G401.6 (cell line): ENCODE results near the gene FANCF.
A peak's percentile ranks its signal among the peaks of the same experiment; 100 is the strongest.
"Not testable (repeated sequence)": the region's sequence is repeated elsewhere in the genome, so short reads cannot be mapped to it uniquely, and the experiment has no call there.

Experiments
- FAIRE-seq: peaks from 2 replicates; lab custom pipeline; 2012; peaks lifted over from hg19 to GRCh38; lab: Jason Lieb, UNC

FANCF gene, protein sequence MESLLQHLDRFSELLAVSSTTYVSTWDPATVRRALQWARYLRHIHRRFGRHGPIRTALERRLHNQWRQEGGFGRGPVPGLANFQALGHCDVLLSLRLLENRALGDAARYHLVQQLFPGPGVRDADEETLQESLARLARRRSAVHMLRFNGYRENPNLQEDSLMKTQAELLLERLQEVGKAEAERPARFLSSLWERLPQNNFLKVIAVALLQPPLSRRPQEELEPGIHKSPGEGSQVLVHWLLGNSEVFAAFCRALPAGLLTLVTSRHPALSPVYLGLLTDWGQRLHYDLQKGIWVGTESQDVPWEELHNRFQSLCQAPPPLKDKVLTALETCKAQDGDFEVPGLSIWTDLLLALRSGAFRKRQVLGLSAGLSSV

DNA sequence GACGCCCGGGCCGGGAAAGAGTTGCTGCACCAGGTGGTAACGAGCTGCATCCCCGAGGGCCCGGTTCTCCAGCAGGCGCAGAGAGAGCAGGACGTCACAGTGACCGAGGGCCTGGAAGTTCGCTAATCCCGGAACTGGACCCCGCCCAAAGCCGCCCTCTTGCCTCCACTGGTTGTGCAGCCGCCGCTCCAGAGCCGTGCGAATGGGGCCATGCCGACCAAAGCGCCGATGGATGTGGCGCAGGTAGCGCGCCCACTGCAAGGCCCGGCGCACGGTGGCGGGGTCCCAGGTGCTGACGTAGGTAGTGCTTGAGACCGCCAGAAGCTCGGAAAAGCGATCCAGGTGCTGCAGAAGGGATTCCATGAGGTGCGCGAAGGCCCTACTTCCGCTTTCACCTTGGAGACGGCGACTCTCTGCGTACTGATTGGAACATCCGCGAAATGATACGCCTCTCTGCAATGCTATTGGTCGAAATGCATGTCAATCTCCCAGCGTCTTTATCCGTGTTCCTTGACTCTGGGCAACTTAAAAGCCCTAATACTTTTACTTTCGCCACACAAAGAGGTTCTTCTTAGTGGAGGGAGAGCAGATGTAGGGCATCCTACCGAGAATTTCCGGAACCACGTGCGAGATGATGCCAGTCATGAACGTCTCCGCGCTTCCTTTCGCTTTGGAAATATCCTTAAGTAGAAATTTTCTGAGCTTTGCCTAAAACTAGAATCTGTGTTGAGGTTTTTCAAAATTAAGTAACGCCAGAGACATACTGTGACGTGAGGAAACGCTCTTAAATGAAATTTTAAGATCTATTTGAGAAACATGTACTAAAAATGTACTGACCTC, at the start of gene FANCF:
Gene FANCF (minus strand): TSS at position 376 of the 840 bp plus-strand sequence. CDS start 13 bp downstream, at position 363.
- peak; percentile 86 for FAIRE-seq

DNA sequence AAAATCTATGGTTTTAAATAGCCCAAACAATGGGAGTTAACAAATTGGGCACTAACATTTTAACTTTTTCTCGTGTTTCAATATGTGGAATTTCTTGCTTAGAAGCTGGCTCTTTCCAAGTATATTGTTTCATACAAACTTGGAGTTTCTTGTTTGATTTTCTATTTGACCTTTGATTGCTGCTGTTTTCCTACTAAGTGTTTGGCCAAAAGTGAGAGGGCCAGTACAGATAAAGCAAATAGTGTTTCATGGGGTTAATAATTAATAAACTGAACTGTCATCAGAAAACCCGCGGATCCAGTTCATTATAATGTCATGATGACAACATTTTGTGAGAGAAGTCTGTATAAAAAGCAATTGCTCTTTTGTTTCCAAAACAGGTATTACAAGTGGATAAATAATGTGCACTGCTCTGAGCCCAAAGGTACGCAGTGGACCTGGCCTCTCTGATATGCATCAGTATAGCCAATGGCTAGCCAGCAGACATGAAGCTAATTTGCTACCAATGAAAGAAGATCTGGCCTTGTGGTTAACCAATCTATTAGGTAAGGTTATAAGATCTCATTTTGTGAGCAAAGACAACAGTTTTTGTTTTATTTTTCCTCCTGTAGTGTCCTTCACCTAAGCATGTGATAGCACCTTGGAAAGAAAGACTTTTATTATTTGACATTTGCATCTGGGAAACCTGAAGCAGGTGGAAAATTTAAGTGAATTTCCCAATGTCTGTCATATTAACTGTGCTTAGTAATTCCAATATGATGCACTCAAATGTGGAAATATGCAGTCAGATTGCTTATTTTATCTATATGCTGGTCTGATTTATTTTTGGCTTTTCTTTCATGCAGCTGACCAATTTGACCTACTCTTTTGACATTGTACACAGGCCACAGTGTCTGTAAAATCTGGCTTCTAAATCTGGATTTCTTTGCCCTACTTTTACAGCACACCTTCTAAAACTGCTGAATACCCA, 49.1 kb upstream of the FANCF start:
- FAIRE-seq = no peak

DNA sequence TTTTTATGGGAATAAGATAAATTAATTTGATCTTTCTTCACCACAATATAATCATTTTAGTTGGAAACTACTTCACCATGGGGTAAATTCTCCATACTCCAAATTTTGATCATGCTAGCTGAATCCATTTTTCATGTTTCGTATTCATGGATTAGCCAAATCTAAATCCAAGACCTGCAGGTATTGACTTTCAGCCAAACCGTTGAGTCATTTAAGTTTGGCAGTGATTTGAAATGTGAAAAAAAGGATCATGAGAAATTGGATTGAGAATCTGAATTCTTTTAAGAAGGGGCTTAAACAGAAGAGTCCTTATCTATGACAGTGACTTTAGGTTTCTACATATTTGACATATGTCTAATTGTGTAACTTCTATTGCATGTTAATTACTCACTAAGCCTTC, 46.1 kb upstream of the FANCF start:
- no peak for FAIRE-seq

DNA sequence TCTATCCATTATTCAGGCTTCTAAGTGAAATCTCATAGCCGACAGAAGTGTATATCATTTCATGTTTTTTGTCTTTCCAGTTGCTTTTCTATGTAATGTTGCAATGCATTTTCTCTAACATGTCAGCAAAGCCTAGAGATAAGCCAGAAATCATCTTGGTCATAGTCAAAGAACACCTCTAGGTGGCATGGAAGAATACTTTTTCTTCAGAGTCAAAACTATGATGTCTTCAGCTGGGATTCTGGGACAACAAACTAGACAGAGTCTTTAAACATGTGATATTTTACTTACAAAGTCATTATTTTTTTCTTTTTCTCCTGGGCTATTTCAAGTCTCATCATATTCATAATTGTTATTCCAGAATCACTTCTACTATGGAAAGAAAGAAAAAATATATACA, 45.2 kb upstream of the FANCF start:
- no peak for FAIRE-seq

DNA sequence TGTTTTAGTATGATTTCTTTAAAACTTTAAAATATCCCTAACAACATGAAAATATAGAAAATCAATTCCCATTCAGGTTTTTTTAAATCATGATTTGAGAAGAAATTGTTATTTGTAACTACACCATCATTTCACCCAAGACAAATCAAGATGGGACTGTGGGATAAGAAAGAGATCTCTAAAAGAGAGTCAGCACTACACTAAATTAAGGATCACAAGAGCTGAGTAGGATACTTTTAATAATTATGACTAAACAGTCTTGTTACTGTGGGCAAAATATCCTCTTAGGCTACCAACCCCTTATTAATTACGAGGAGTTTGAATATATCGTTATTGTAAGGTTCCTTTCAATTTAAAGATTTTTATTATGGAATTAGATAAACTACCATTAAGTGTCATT, 43.7 kb upstream of the FANCF start:
- no peak for FAIRE-seq

DNA sequence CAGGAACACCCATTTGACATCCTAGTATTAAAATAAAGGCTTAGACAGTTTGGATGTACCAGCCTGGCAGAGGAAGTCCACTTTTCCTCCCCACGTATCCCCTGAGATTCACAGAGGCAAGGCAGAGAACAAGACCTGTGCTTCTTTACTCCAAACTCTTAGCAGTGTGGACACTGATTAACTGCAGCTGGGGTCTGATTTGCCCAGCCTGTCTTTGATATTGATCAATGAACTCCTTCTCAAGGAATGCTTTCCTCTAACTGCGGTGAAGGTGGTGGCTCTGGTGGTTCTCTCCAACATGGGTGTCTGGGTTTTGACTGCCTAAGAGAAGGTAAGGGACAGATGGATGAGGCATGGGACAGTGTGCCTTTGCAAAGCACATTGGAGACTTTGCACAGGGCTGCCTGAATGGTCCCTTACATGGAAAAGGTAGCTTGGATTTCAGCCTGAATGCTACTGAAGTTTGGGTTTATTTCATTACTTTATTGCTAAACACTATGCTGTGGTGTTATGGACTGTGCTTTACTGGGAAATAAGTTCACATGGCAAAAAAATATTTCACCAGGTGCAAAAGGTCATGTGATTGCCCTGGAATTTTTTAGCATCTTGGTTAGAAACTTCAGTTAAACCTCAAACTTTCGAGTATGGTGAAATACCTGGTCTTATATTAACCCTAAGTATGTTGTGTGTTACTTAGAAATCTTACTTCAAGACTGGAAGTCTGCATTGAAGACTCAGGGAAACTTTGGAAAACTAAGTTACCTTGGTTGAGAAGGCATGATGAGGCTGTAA, 42.6 kb upstream of the FANCF start:
- FAIRE-seq = no peak

DNA sequence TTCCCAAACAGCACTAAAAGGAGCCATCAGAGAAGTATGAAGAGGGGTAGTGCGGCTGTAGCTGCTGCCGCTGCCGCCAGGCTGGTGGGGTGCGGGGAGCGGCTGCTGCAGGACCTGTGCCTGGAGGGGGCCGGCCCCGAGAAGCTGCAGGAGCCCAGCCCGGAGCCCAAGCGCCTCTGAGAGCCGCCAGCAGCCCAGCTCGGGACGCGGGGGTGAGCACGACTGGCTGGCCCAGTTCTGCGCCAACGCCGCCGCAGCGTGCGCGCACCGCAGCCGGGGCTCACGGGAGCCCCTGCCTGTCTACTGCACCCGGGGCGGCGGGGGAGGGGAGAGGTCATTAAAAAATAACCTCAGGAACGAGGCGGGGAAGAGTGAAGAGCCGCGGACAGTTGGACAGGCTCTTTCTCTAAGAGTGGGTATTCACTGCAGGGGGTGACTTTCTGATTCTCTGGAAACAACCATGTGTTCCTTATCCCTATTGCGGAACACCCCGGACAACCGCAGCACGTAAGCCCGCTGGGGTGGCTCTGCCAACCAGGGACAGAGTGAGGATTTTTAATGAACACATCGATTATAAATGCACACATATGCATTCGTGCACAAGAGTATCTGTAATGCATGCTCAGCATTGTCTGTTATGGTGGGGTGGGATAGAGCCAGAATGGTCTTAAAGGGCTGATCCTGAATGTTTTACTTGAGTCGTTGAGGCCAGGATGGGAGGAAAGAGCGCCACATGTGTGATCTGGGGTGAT, 41.2 kb upstream of the FANCF start:
- FAIRE-seq = no peak

DNA sequence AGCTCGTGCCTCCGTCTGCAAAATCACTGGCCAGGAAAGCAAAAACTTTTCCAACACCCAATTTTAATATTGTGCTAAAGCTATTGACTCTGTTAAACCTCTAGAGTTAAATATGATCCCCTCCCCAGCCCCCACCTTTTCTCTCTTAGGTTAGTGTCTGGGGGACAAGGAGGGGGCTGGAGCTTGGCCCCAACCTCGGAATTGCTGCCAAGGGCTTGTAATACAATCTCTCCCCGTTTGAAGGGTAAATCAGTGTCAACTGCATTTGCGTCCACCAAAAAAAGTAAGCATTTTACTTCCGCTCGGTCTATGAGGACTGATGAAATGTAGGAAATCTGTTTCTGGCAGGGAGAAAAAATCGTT, 40.7 kb upstream of the FANCF start, which contains the start of gene GAS2:
Gene GAS2 (plus strand): TSS at position 287 of the 363 bp plus-strand sequence. CDS start 8,259 bp downstream, outside the sequence.
- no peak for FAIRE-seq

DNA sequence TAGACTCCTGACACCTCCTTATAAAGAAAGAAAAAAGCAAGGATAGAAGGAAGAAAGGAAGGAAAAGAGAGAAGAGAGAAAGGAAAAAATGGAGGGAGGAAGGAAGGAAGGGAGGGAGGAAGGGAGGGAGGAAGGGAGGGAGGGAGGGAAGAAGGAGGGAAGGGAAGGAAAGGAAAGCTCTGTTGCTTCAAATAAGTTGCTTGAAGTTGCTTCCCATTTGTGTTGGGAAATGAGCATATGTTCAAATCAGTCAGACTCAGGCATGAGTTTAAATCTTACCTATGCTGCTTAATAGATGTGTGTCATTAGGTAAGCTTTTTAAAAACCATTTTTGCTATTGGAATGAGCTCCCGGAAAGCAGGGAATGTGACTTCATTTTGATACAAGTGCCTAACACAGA, 34.2 kb upstream of the FANCF start:
- FAIRE-seq = no peak

DNA sequence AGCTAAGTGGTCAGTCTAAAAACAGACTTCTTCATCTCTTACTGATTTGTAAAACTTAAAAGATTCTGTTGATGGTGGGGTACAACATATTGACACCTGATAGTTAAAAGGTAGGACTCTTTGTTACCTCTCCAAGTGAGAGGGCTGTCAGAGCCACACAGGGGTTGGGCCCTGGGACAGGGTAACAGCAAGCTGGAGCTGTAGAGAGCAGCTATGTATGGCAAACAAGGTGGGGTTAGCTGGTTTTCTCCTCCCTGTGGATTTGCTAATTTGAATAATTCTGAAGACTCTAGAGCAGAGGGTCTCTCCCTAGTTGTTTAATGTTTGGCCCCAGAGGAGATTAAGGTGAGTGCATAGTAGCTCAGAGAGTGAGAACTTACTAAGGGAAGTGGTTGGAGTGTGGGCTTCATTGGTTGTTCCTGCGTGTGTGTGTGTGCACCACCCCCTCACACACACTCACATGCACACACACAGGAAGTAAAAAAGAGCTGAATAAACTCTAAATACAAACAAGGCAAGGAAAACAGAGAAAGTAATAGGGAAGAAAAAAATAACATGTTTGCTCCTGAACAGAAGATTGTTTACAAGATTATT, 31.6 kb upstream of the FANCF start:
- FAIRE-seq = no peak

DNA sequence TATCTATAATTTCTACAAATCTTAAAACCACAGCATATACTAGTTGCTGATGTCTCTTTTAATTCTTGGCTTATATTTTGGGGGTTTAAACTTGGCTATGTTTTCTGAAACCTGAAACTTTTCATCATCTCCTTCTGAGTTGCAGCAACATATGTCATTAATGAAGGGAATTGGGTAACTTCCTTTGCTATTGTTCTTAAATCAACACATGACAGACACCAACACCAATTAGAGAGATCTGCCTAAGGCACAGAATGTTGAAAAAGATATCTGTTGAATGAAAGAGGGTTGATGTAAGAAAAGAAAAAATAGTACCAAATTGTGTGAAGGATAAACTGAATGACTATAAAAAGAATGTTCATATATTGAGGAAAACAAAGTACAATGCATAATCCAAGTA, 30.5 kb upstream of the FANCF start:
- no peak for FAIRE-seq

DNA sequence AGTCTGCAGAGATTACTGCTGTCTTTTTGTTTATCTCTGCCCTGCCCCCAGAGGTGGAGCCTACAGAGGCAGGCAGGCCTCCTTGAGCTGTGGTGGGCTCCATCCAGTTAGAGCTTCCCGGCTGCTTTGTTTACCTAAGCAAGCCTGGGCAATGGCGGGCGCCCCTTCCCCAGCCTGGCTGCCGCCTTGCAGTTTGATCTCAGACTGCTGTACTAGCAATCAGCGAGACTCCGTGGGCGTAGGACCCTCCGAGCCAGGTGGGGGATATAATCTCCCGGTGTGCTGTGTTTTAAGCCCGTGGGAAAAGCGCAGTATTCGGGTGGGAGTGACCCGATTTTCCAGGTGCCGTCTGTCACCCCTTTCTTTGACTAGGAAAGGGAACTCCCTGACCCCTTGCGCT, 26.7 kb upstream of the FANCF start:
- FAIRE-seq = not testable (repeated sequence)

DNA sequence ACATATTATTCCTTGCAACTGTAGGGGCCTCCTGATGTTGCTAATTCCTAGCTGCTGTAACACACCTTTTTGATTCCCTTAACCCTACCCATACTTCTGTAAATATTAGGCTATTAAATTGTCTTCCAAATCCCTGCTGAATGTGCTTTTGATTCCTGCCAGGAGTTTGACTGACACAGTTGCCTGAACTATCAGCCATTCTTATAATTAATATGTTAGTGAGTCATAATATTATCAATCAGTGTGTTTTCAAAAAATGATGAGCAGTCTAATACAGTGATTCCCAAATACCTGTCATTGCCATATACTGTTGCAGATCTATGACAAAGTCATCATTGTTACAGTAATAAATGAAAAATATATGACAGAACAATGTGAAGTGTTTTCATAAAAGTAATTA, 15.9 kb upstream of the FANCF start:
- no peak for FAIRE-seq

DNA sequence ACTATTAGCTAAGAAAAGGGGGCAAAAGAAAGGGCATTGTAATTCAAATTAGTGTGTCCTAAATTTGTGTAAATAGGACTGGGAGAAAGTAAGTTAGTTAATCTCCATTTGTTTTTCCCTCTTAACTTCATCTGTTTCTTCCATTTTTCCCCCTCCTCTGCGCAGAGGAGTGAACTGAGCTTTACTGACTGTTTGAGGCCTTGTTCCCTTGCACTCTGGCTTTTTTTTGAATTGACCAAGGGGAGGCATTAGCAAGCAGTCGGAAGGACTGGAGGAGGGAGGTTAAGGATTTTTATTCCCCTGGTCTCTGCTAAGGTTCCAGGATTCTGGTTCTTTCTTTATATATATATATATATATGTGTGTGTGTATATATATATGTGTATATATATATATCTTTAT, 15.2 kb upstream of the FANCF start:
- FAIRE-seq = no peak

DNA sequence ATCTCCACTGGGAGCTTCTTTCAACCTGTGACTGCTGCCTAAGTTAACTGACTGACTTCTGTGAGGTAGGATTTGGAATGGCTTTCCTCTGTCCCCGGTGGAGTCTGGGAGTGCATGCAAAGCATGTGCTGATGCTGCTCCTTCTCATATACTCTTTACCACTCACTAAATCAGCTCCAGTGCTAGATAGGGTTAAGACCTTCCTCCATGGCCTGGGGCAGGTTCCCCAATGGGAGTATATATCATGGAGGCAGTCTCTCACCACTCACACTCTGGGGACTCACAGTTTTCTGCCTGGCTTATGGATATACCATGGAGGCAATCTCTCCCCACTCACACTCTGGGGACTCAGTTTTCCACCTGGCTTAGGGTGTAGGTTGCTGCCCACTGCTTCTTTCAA, 10.1 kb upstream of the FANCF start:
- no peak for FAIRE-seq

DNA sequence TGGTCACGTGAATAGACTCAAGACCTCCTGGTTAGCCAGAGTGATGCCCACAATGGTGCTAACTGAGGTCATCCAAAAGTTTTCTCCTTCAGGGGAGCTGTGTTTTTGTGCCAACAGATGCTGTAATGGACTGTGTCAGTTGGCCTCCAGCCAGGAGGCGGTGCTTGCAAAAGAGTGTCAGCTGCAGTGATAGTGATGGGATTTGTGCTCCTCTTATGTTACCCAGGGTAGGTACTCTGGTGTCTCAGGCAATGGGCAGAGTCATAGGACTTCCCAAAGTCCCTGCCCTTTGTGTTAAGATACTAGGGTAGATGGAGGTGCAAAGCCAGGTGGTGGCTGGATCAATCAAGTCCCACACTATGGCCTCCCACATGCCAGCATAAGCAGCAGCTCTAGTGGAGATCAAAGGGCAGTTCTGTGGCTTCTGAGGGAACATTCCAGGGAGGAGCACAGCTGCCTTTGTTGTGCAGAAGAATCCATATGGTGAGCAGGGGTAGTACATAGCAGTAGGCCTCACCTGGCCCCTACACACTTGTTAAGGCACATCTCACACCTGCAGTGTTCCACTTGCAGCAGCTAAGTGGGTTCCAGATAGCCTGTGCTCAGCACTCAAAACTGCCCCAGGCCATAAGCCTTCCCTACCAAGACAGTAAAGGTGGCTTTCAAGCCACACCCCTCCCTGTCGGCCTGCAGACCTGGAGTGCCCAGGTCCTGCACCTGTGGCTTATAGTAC, 9.4 kb upstream of the FANCF start:
- no peak for FAIRE-seq

DNA sequence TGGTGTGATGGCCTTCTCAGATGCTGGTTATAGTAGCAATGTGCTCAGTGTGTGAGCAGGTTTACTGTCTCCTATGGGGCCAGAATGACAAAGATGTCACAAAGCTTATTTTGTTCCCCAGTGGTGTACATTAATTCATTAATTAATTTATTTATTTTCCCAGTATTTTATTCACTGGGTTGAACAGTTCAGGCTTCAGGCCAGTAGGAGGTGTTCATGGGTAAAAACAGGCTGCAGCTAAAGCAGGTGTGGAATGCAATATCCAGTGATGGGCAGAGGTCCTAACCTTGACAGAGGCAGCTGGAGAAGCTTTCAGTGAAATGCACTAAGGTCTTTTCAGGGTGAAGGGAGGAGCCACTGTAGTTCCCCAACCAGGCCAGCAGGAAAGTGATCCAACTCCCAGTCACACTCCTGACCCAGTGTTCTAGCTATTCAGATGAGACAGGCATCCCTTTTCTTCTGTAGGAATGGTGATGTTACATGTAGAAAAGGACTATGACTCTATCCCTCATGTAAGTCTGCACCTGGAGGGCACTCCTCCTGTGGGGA, 7.8 kb upstream of the FANCF start:
- FAIRE-seq = no peak

DNA sequence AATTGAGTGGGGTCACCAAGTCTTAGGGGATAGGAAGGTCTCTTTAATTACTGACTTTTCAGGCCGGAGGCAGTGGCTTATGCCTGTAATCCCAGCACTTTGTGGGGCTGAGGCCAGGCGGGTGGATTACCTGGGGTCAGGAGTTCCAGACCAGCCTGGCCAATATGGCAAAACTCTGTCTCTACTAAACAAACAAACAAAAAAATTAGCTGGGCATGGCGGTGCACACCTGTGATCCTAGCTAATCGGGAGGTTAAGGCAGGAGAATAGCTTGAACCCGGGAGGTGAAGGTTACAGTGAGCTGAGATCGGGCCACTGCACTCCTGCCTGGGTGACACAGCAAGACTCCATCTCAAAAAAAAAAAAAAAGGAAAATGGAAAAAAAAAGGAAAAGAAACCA, 1.8 kb upstream of the FANCF start:
- no peak for FAIRE-seq

DNA sequence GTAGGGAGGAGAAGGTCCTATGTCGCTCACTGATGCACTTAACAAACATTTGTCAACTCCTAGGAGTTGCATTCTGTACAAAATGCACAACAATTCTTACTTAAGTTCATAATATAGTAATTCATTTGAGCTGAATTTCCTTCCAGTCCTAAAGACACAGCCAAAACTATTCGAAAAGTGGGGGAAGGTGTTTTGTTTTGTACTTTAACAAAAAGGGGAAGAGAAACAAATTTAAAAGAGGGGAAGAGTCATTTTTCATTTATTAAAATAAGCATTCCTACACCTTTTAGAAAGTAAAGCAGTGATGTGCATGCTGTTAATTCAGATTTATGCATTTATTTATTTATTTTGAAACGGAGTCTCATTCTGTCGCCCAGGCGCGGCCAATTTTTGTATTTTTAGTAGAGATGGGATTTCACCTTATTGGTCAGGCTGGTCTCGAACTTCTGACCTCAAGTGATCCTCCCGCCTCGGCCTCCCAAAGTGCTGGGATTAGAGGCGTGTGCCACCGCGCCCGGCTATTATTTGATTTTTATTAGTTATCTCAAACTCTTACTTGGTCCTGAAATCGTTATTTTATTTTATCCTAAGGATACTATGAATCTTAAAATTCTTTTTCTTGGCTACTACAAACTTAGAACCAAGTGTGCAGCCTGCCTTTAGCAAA, 1.1 kb upstream of the FANCF start:
- FAIRE-seq = no peak
